Activated naive CD4-positive, alpha-beta T cell treated with anti-CD3 and anti-CD28 coated beads for 36 hours (primary cell): ENCODE results near the gene TNS1. TPM values are rescaled to one million over a fixed set of nuclear protein-coding genes. Genes with fewer than 3 reads are reported as not detected.

Experiments
- CTCF ChIA-PET: fragments of 350-600 bp; sonication (Branson Sonifier 250); formaldehyde crosslinking; loops from one replicate; lab custom pipeline; 2021; ENCODE audit warnings: antibody characterized with exemption; lab: Charles Lee
- DNase-seq: peaks from one replicate; pipeline ENCODE4 v3.0.0-alpha.2; 2020
- H3K27ac Mint-ChIP-seq: one replicate; pipeline ENCODE4 v1.8.0; 2021; ENCODE audit warnings: mild to moderate bottlenecking, mixed read lengths
- H3K27me3 Mint-ChIP-seq: one replicate; pipeline ENCODE4 v1.8.0; 2021; ENCODE audit warnings: low read depth, mixed read lengths
- H3K36me3 Mint-ChIP-seq: one replicate; pipeline ENCODE4 v1.8.0; 2021; ENCODE audit warnings: low read depth, mixed read lengths
- H3K4me1 Mint-ChIP-seq: one replicate; pipeline ENCODE4 v1.8.0; 2021; ENCODE audit warnings: low read depth, mixed read lengths
- H3K4me3 Mint-ChIP-seq: one replicate; pipeline ENCODE4 v1.8.0; 2021; ENCODE audit warnings: mild to moderate bottlenecking, moderate library complexity, mixed read lengths
- H3K9me3 Mint-ChIP-seq: one replicate; pipeline ENCODE4 v1.8.0; 2021; ENCODE audit warnings: mixed read lengths
- intact Hi-C: fragments of 100-400 bp; cut with micrococcal nuclease; formaldehyde crosslinking; loops from one replicate; pipeline ENCODE4 v1.15.1; 2023
- total RNA-seq, 2 experiments: library from RNA; stranded (reverse); gene quantifications; one replicate each; pipeline ENCODE4 v1.2.3, GENCODE V29; 2021

The TNS1 gene
- total RNA-seq, 2 experiments from 2014 or later: 0.40 to 0.74 TPM

- CTCF ChIA-PET: interaction anchor here (0.6 kb wide), 1 partner anchor 38 kb away, joined by 5 read pairs; no protein-coding TSS in a partner anchor
- Mint-ChIP-seq H3K27me3 (peaks cover 3% of the 10 kb centered on the region), H3K4me3 (no peak overlapping the region), H3K27ac (no peak overlapping the region), H3K4me1 (no peaks in the 10 kb centered on the region), H3K9me3 (no peaks in the 10 kb centered on the region), H3K36me3 (no peaks in the 10 kb centered on the region)
- no peak for DNase-seq
- intact Hi-C loops: no loop called here
These were observed 53.3 kb downstream of the TNS1 start for GRCh38 chr2:217949447-217949846.

DNA sequence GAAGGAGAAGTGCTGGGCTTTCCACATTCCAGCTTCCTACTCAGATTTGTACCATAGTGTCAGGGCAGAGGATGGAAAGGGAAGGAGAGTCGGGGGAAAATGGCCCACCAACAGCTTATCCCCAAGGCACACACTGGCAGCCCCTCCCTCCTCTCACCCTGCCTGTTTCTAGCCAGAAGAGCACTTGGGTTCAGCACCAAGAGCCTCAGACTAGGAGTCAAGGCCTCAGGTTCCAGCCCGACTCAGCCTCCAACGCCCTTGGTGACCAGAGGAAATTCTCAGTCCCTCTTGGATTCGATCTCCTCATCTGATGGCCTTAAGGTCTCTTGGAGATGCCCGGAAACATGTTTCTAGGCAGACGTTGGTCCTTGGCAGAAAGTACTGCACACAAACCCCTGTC lies 53.9 kb downstream of the TNS1 start:
- H3K27me3 Mint-ChIP-seq: peaks cover 3% of the 10 kb centered on the region
- no peak overlapping the region for H3K27ac Mint-ChIP-seq
- CTCF ChIA-PET: no interaction called here
- no peaks in the 10 kb centered on the region for H3K4me1 Mint-ChIP-seq
- intact Hi-C loops: no loop called here
- H3K36me3 Mint-ChIP-seq: no peaks in the 10 kb centered on the region
- DNase-seq: no peak
- no peak overlapping the region for H3K4me3 Mint-ChIP-seq
- H3K9me3 Mint-ChIP-seq: no peaks in the 10 kb centered on the region

DNA sequence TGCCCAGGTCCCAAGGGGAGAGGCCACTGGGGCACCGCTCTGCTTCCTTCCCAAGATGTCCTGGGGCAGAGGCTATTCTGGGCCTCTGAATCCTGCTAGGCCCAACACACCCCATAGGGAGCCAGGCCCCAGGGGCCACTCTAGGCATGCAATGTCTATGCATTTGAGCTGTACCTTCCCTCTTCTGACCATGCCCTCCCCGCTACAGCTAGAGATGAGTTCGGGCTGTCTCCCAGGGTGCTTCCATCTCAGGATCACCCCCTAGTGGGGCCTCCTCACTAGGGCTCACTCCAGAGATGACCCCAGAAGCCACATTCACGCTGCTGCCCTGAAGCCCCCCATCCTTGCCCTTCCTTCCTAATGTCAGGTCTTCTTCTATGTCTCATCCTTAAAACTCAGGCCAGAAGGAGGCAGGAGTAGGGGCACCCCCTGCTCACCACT lies 54.4 kb downstream of the TNS1 start:
- no peak for DNase-seq
- no peaks in the 10 kb centered on the region for H3K36me3 Mint-ChIP-seq
- intact Hi-C loops: no loop called here
- CTCF ChIA-PET: no interaction called here
- peaks cover 1% of the 10 kb centered on the region for H3K4me1 Mint-ChIP-seq
- H3K27ac Mint-ChIP-seq: no peak overlapping the region
- peaks cover 5% of the 10 kb centered on the region for H3K27me3 Mint-ChIP-seq
- no peaks in the 10 kb centered on the region for H3K9me3 Mint-ChIP-seq
- H3K4me3 Mint-ChIP-seq: no peak overlapping the region

- Mint-ChIP-seq H3K4me1 (peaks cover 2% of the 10 kb centered on the region), H3K27ac (no peak overlapping the region), H3K27me3 (peaks cover 6% of the 10 kb centered on the region), H3K4me3 (no peak overlapping the region), H3K36me3 (no peaks in the 10 kb centered on the region), H3K9me3 (no peaks in the 10 kb centered on the region)
- intact Hi-C loops: no loop called here
- CTCF ChIA-PET: no interaction called here
- DNase-seq: no peak
These were observed 55.1 kb downstream of the TNS1 start for GRCh38 chr2:217947383-217948350.

DNA sequence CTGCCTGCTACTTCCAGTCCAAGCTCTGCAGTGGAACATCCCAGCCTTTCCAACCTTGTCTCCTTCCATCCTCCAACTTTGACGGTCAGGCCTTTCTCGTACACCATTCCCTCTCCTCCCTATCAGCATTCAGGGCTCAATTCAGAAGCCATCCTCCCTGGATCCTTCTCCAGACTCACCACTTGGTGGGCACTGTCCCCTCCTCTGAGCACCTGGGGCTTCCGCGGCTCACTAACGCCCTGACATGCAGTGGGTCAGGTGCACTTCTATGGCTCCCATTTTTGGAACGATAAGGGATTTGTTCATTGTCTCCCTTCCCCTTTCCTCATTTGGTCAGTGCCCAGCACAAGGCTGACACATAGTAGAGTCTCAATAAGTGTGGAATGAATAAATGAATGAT lies 56.7 kb downstream of the TNS1 start:
- intact Hi-C loops: no loop called here
- peaks cover 2% of the 10 kb centered on the region for H3K4me1 Mint-ChIP-seq
- H3K36me3 Mint-ChIP-seq: no peaks in the 10 kb centered on the region
- peaks cover 15% of the 10 kb centered on the region for H3K27me3 Mint-ChIP-seq
- H3K9me3 Mint-ChIP-seq: no peaks in the 10 kb centered on the region
- H3K4me3 Mint-ChIP-seq: no peak overlapping the region
- CTCF ChIA-PET: no interaction called here
- H3K27ac Mint-ChIP-seq: no peak overlapping the region
- no peak for DNase-seq

DNA sequence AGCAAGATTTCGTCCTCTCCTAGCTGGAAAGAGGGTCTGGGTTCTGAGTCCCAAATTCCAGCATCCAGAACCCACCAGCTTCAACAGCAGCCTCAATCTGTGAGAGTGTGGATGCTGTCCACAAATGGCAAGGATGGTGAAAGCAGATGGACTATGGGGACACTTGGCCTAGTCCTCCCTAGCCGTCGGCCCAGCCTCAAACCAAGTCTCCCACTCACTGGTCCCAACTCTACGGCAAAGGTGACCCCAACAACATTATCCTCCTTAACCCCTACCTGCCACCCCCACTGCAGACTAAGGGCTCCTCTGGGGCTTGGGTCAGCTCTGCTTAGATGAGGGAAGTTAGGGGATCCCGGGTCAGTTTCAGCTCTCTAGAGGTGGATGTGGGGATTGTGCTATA lies 57.3 kb downstream of the TNS1 start:
- H3K4me1 Mint-ChIP-seq: peaks cover 2% of the 10 kb centered on the region
- no peaks in the 10 kb centered on the region for H3K36me3 Mint-ChIP-seq
- no peak overlapping the region for H3K4me3 Mint-ChIP-seq
- intact Hi-C loops: no loop called here
- peaks cover 17% of the 10 kb centered on the region for H3K27me3 Mint-ChIP-seq
- CTCF ChIA-PET: interaction anchor here (0.6 kb wide), 1 partner anchor 159 kb away, joined by 4 read pairs; no protein-coding TSS in a partner anchor
- no peak overlapping the region for H3K27ac Mint-ChIP-seq
- H3K9me3 Mint-ChIP-seq: no peaks in the 10 kb centered on the region
- no peak for DNase-seq

GRCh38 chr2:217944923-217945322 lies 57.9 kb downstream of the TNS1 start:
- CTCF ChIA-PET: interaction anchor here (0.6 kb wide), 1 partner anchor 159 kb away, joined by 4 read pairs; no protein-coding TSS in a partner anchor
- Mint-ChIP-seq H3K9me3 (no peaks in the 10 kb centered on the region), H3K36me3 (no peaks in the 10 kb centered on the region), H3K4me3 (no peak overlapping the region), H3K27ac (no peak overlapping the region), H3K4me1 (peaks cover 2% of the 10 kb centered on the region), H3K27me3 (peaks cover 20% of the 10 kb centered on the region)
- intact Hi-C loops: no loop called here
- DNase-seq: no peak

GRCh38 chr2:217944366-217944765 lies 58.4 kb downstream of the TNS1 start:
- intact Hi-C loops: no loop called here
- CTCF ChIA-PET: no interaction called here
- Mint-ChIP-seq H3K36me3 (no peaks in the 10 kb centered on the region), H3K4me1 (peaks cover 2% of the 10 kb centered on the region), H3K9me3 (no peaks in the 10 kb centered on the region), H3K4me3 (no peak overlapping the region), H3K27me3 (peaks cover 20% of the 10 kb centered on the region), H3K27ac (no peak overlapping the region)
- no peak for DNase-seq

DNA sequence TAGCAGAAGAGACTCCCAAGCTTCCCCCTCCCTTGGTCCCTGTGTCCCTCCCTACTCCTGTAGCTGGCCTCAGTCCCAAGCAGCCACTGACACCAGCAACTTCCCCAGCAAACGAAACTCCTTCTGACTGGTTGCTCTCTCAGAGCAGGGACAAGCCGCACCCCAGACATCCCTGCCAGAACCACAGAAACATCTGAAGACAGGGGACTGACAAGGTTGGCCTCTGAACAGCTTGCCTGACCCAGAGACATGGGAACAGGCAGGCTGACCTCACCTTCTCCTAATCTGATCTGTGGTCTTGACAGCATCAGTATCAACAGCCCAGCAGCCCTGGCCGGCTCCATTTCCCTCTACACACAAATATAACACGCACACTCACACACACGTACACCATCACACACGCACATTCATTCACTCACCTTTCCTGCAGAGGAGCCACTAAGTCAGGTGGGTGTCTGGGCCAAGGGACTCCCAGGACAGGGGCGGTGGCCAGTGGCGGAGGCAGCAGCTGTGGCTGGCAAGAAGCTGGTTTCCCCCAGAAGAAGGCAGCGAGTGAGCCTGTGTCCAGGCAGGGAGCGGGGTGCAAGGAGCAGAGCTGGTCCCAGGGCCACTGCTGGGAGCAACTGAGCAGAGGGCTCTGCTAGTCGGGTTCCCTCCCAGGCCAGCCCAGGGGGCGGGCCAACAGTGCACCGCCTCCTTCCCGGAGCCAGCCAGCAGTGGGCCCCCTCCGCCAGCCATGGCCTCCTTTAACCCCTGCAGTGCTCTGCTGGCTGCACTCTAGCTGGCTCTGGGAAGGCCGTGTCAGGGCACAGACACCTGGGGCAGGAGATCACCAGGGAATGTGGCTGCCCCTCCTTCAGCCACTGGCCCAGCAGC lies 59.1 kb downstream of the TNS1 start:
- Mint-ChIP-seq H3K27ac (no peak overlapping the region), H3K4me3 (no peak overlapping the region), H3K9me3 (no peaks in the 10 kb centered on the region), H3K27me3 (peaks cover 20% of the 10 kb centered on the region), H3K4me1 (peaks cover 2% of the 10 kb centered on the region), H3K36me3 (no peaks in the 10 kb centered on the region)
- intact Hi-C loops: no loop called here
- CTCF ChIA-PET: no interaction called here
- no peak for DNase-seq

GRCh38 chr2:217942731-217943335 lies 60.0 kb downstream of the TNS1 start:
- Mint-ChIP-seq H3K4me3 (no peak overlapping the region), H3K4me1 (peaks cover 2% of the 10 kb centered on the region)
- CTCF ChIA-PET: interaction anchor here (0.7 kb wide), 1 partner anchor 139 kb away, joined by 3 read pairs; no protein-coding TSS in a partner anchor

GRCh38 chr2:217941886-217942728 lies 60.7 kb downstream of the TNS1 start:
- intact Hi-C loops: no loop called here
- Mint-ChIP-seq H3K27ac (no peak overlapping the region), H3K4me3 (no peak overlapping the region), H3K4me1 (peaks cover 2% of the 10 kb centered on the region), H3K9me3 (no peaks in the 10 kb centered on the region), H3K27me3 (peaks cover 20% of the 10 kb centered on the region), H3K36me3 (no peaks in the 10 kb centered on the region)
- CTCF ChIA-PET: interaction anchor here (0.7 kb wide), 1 partner anchor 138 kb away, joined by 3 read pairs; no protein-coding TSS in a partner anchor
- DNase-seq: no peak

More at GRCh38 chr2:217942731-217943335, 60.0 kb downstream of the TNS1 start:
- no peak for DNase-seq
- peaks cover 20% of the 10 kb centered on the region for H3K27me3 Mint-ChIP-seq
- no peak overlapping the region for H3K27ac Mint-ChIP-seq
- intact Hi-C loops: no loop called here
- no peaks in the 10 kb centered on the region for H3K36me3 Mint-ChIP-seq
- no peaks in the 10 kb centered on the region for H3K9me3 Mint-ChIP-seq
